Upper lobe of left lung (tissue), 6 donors: ENCODE measurements around the gene TMEM200C. TPM values are rescaled to one million over a fixed set of nuclear protein-coding genes. Genes with fewer than 3 reads are reported as not detected.

ENCODE experiments used
- ATAC-seq, 2 donors: fragments of 200-7000 bp; cut with Tn5 transposase; one replicate each; pipeline ENCODE4 v1.9.1; 2022; ENCODE audit warnings: mild to moderate bottlenecking in 2 of 2, moderate library complexity in 2 of 2; ENCODE audit not compliant: low FRiP score in 2 of 2
- DNase-seq, 2 donors: peaks; one replicate each; pipeline ENCODE4 v3.0.0-alpha.2; 2019 to 2020
- H3K27ac ChIP-seq, 4 donors: fragments of 200-600 bp; sonication (generic); one replicate each; pipeline ENCODE4 v1.5.1; 2016 to 2019
- H3K27me3 ChIP-seq, 4 donors: fragments of 200-600 bp; sonication (generic); one replicate each; pipeline ENCODE4 v1.5.1; 2017 to 2019
- H3K36me3 ChIP-seq, 4 donors: fragments of 200-600 bp; sonication (generic); one replicate each; pipeline ENCODE4 v1.5.1; 2016 to 2019
- H3K4me1 ChIP-seq, 4 donors: fragments of 200-600 bp; sonication (generic); one replicate each; pipeline ENCODE4 v1.5.1; 2018 to 2019
- H3K4me3 ChIP-seq, 4 donors: fragments of 200-600 bp; sonication (generic); one replicate each; pipeline ENCODE4 v1.5.1; 2017 to 2019; ENCODE audit warnings: mild to moderate bottlenecking in 2 of 4, moderate library complexity in 1 of 4
- H3K9me3 ChIP-seq, 4 donors: fragments of 200-600 bp; sonication (generic); one replicate each; pipeline ENCODE4 v1.5.1; 2018 to 2019
- EP300 ChIP-seq, 4 donors: sonication (generic); formaldehyde crosslinking; IDR thresholded peaks; one replicate each; pipeline ENCODE4 v1.5.1; 2017; ENCODE audit warnings: antibody characterized with exemption in 4 of 4, control low read depth in 2 of 4
- POLR2A ChIP-seq, 4 donors: fragments of 450-650 bp; IDR thresholded peaks; one replicate each; pipeline ENCODE4 v1.5.1; 2016 to 2017; ENCODE audit warnings: antibody characterized with exemption in 4 of 4, mild to moderate bottlenecking in 2 of 4
- POLR2AphosphoS5 ChIP-seq, 2 donors: sonication (generic); formaldehyde crosslinking; IDR thresholded peaks; one replicate each; pipeline ENCODE4 v1.5.1; 2017; ENCODE audit warnings: antibody characterized with exemption in 2 of 2
- WGBS, 2 donors: methylation state at CpG; one replicate each; pipeline ENCODE4 v1.1.5; 2017 to 2018; 5-methylcytosine and 5-hydroxymethylcytosine counted together
- total RNA-seq, 6 donors: library from RNA; depleted of rRNA in 4 of 6; stranded (reverse); fragments of >200 nt in 4 of 6; gene quantifications; one replicate each; pipeline versions ENCODE4 v1.1.0 to v1.2.1, GENCODE V29; 2016 to 2021
- TF ChIP-seq, protein P1 (sequence below), 6 experiments: fragments of 450-650 bp in 4 of 6; fragments of 200-600 bp in 2 of 6; sonication (generic) in 2 of 6; IDR thresholded peaks; one replicate each; pipeline ENCODE4 v1.5.1; 2016 to 2019; ENCODE audit warnings: antibody characterized with exemption in 6 of 6
- donor health status: DM: no; HTN: no; CAD: no; lungs with moderate emphysema.
- donor health status: DM: no; HTN: yes; CAD: no; lungs with severe emphysema.

Gene TMEM200C
- total RNA-seq: under 1 TPM in 4 of 6 donors, not detected in 2; under 0.01 to 0.44 (median 0.28) TPM

GRCh38 chr18:5895299-5895875, at the start of gene TMEM200C:
TSS of gene TMEM200C (minus strand) at chr18:5895522. CDS start at chr18:5892063, 3,459 bp downstream.
- H3K27ac ChIP-seq: no peak within 1 kb of the TSS
- peaks cover 18 to 31% (median 24%) of the 10 kb centered on the region in 4 donors for H3K4me1 ChIP-seq
- peak; percentile 42 to 88 for DNase-seq
- peaks cover 0 to 44% (median 24%) of the 10 kb centered on the region in 4 donors for H3K27me3 ChIP-seq
- no peaks in the 10 kb centered on the region for H3K9me3 ChIP-seq
- WGBS, 2 donors: 2% methylated on average over 33 of the region's 83 CpGs; no CpG with 5 or more reads in 1 of the 2 donors
- peak in 1 of 2 donors; percentile 53 for ATAC-seq
- H3K4me3 ChIP-seq: peak within 1 kb of the TSS in 3 of 4 donors; percentile 38 to 51 (median 49)
- H3K36me3 ChIP-seq: no peaks in the 10 kb centered on the region
- TF ChIP-seq, protein P1, sequence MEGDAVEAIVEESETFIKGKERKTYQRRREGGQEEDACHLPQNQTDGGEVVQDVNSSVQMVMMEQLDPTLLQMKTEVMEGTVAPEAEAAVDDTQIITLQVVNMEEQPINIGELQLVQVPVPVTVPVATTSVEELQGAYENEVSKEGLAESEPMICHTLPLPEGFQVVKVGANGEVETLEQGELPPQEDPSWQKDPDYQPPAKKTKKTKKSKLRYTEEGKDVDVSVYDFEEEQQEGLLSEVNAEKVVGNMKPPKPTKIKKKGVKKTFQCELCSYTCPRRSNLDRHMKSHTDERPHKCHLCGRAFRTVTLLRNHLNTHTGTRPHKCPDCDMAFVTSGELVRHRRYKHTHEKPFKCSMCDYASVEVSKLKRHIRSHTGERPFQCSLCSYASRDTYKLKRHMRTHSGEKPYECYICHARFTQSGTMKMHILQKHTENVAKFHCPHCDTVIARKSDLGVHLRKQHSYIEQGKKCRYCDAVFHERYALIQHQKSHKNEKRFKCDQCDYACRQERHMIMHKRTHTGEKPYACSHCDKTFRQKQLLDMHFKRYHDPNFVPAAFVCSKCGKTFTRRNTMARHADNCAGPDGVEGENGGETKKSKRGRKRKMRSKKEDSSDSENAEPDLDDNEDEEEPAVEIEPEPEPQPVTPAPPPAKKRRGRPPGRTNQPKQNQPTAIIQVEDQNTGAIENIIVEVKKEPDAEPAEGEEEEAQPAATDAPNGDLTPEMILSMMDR (IDR thresholded peaks at IDR 0.05): no peak
- TF ChIP-seq EP300 (IDR thresholded peaks at IDR 0.05): no peak
- no peak for TF ChIP-seq POLR2AphosphoS5 (IDR thresholded peaks at IDR 0.05)
- no peak for TF ChIP-seq POLR2A (IDR thresholded peaks at IDR 0.05)

GRCh38 chr18:5944448-5944847, 49.1 kb upstream of the TMEM200C start:
- Histone ChIP-seq H3K27me3 (no peaks in the 10 kb centered on the region), H3K9me3 (no peaks in the 10 kb centered on the region), H3K4me1 (no peaks in the 10 kb centered on the region), H3K4me3 (no peak overlapping the region), H3K27ac (no peak overlapping the region), H3K36me3 (no peaks in the 10 kb centered on the region)
- 86 to 93% methylated on average over 3 of the region's 3 CpGs for WGBS, 2 donors
- DNase-seq (no peak), ATAC-seq (no peak)
- TF ChIP-seq EP300 (IDR thresholded peaks at IDR 0.05) (no peak), POLR2A (IDR thresholded peaks at IDR 0.05) (no peak), POLR2AphosphoS5 (IDR thresholded peaks at IDR 0.05) (no peak)
- TF ChIP-seq, protein P1 (IDR thresholded peaks at IDR 0.05): no peak

- no peak overlapping the region for H3K4me3 ChIP-seq
- TF ChIP-seq POLR2AphosphoS5 (IDR thresholded peaks at IDR 0.05) (no peak), POLR2A (IDR thresholded peaks at IDR 0.05) (no peak), EP300 (IDR thresholded peaks at IDR 0.05) (no peak)
- TF ChIP-seq, protein P1 (IDR thresholded peaks at IDR 0.05): no peak
- no peak for DNase-seq
These were observed 48.2 kb upstream of the TMEM200C start for GRCh38 chr18:5943514-5943913.

GRCh38 chr18:5942591-5942990, 47.3 kb upstream of the TMEM200C start:
- H3K4me1 ChIP-seq: no peaks in the 10 kb centered on the region
- no peak for DNase-seq
- H3K27ac ChIP-seq: no peak overlapping the region
- no peak for ATAC-seq
- H3K27me3 ChIP-seq: no peaks in the 10 kb centered on the region
- no peak overlapping the region for H3K4me3 ChIP-seq
- H3K9me3 ChIP-seq: no peaks in the 10 kb centered on the region
- no peak for TF ChIP-seq POLR2A (IDR thresholded peaks at IDR 0.05)
- TF ChIP-seq POLR2AphosphoS5 (IDR thresholded peaks at IDR 0.05): no peak
- TF ChIP-seq EP300 (IDR thresholded peaks at IDR 0.05): no peak
- TF ChIP-seq, protein P1 (IDR thresholded peaks at IDR 0.05): no peak
- 54 to 69% methylated on average over 6 of the region's 6 CpGs for WGBS, 2 donors
- H3K36me3 ChIP-seq: no peaks in the 10 kb centered on the region

More at GRCh38 chr18:5943514-5943913, 48.2 kb upstream of the TMEM200C start:
- Histone ChIP-seq H3K27me3 (no peaks in the 10 kb centered on the region), H3K27ac (no peak overlapping the region), H3K36me3 (no peaks in the 10 kb centered on the region), H3K9me3 (no peaks in the 10 kb centered on the region), H3K4me1 (no peaks in the 10 kb centered on the region)
- 41 to 49% methylated on average over 5 of the region's 5 CpGs for WGBS, 2 donors
- ATAC-seq: no peak

- TF ChIP-seq, protein P1 (IDR thresholded peaks at IDR 0.05): no peak
- TF ChIP-seq POLR2A (IDR thresholded peaks at IDR 0.05): no peak
- no peak for TF ChIP-seq POLR2AphosphoS5 (IDR thresholded peaks at IDR 0.05)
- TF ChIP-seq EP300 (IDR thresholded peaks at IDR 0.05): no peak
- Histone ChIP-seq H3K36me3 (no peaks in the 10 kb centered on the region), H3K4me3 (no peak overlapping the region), H3K27me3 (no peaks in the 10 kb centered on the region), H3K9me3 (no peaks in the 10 kb centered on the region), H3K27ac (no peak overlapping the region), H3K4me1 (no peaks in the 10 kb centered on the region)
- ATAC-seq (no peak), DNase-seq (no peak)
- 64 to 71% methylated on average over 3 of the region's 3 CpGs for WGBS, 2 donors
These were observed 46.6 kb upstream of the TMEM200C start for GRCh38 chr18:5941890-5942289.
